ENCODE data around the gene KHDRBS1.

KHDRBS1 gene, protein sequence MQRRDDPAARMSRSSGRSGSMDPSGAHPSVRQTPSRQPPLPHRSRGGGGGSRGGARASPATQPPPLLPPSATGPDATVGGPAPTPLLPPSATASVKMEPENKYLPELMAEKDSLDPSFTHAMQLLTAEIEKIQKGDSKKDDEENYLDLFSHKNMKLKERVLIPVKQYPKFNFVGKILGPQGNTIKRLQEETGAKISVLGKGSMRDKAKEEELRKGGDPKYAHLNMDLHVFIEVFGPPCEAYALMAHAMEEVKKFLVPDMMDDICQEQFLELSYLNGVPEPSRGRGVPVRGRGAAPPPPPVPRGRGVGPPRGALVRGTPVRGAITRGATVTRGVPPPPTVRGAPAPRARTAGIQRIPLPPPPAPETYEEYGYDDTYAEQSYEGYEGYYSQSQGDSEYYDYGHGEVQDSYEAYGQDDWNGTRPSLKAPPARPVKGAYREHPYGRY

GRCh38 chr1:32013386-32014198 is at the start of gene KHDRBS1:
Gene KHDRBS1, plus strand, starts transcription at chr1:32013868. Its CDS starts 128 bp downstream, at chr1:32013996.
- Histone ChIP-seq H3K27me3 (replicated peaks; ENCODE audit: insufficient read depth, low read length) (no peaks in the 10 kb centered on the region), H3K36me3 (replicated peaks; ENCODE audit: insufficient read depth, low read length) (no peaks in the 10 kb centered on the region; the same call in 1 of the 2 replicates), H3F3A (ENCODE audit: insufficient read depth, low read length) (peaks cover 16% of the 10 kb centered on the region), H3K4me1 (ENCODE audit: low read length) (peaks cover 20% of the 10 kb centered on the region), H2AFZ (ENCODE audit: low read length) (peak within 1 kb of the TSS; percentile 81), H3K79me2 (ENCODE audit: low read length) (peaks cover 49% of the 10 kb centered on the region), H3K4me2 (ENCODE audit: low read depth, low read length) (peak within 1 kb of the TSS; percentile 88), H3K9me2 (replicated peaks; ENCODE audit: insufficient read depth, low read length) (no peaks in the 10 kb centered on the region), H3K4me3 (ENCODE audit: low read length) (peak within 1 kb of the TSS; percentile 95), H3K27ac (ENCODE audit: low read length) (peak within 1 kb of the TSS; percentile 91), H3K9ac (ENCODE audit: low read length) (peak within 1 kb of the TSS; percentile 94), H3K9me3 (replicated peaks; ENCODE audit: insufficient read depth, low read length) (no peaks in the 10 kb centered on the region), H4K20me1 (ENCODE audit: insufficient read depth, low read length) (peaks cover 16% of the 10 kb centered on the region)
- peak; percentile 99 for DNase-seq
- TF ChIP-seq EZH2phosphoT487 (IDR thresholded peaks at IDR 0.05; ENCODE audit: low read length), result no peak
- TF ChIP-seq, protein P1, sequence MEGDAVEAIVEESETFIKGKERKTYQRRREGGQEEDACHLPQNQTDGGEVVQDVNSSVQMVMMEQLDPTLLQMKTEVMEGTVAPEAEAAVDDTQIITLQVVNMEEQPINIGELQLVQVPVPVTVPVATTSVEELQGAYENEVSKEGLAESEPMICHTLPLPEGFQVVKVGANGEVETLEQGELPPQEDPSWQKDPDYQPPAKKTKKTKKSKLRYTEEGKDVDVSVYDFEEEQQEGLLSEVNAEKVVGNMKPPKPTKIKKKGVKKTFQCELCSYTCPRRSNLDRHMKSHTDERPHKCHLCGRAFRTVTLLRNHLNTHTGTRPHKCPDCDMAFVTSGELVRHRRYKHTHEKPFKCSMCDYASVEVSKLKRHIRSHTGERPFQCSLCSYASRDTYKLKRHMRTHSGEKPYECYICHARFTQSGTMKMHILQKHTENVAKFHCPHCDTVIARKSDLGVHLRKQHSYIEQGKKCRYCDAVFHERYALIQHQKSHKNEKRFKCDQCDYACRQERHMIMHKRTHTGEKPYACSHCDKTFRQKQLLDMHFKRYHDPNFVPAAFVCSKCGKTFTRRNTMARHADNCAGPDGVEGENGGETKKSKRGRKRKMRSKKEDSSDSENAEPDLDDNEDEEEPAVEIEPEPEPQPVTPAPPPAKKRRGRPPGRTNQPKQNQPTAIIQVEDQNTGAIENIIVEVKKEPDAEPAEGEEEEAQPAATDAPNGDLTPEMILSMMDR (IDR thresholded peaks at IDR 0.05; ENCODE audit: low read length), result no peak
- TF ChIP-seq EZH2 (optimal IDR thresholded peaks at IDR 0.05; ENCODE audit: low read depth, low read length), result no peak

GRCh38 chr1:31970873-31971272 is 42.8 kb upstream of the KHDRBS1 start:
- TF ChIP-seq, protein P1 (IDR thresholded peaks at IDR 0.05; ENCODE audit: low read length), result no peak
- no peak for TF ChIP-seq EZH2 (optimal IDR thresholded peaks at IDR 0.05; ENCODE audit: low read depth, low read length)
- TF ChIP-seq EZH2phosphoT487 (IDR thresholded peaks at IDR 0.05; ENCODE audit: low read length), result no peak
- H3F3A ChIP-seq (ENCODE audit: insufficient read depth, low read length), result no peaks in the 10 kb centered on the region
- no peaks in the 10 kb centered on the region for H4K20me1 ChIP-seq (ENCODE audit: insufficient read depth, low read length)
- H3K36me3 ChIP-seq (replicated peaks; ENCODE audit: insufficient read depth, low read length), result no peaks in the 10 kb centered on the region
- no peaks in the 10 kb centered on the region for H3K79me2 ChIP-seq (ENCODE audit: low read length)
- no peak overlapping the region for H3K4me2 ChIP-seq (ENCODE audit: low read depth, low read length)
- H3K9me3 ChIP-seq (replicated peaks; ENCODE audit: insufficient read depth, low read length), result no peaks in the 10 kb centered on the region
- no peak for DNase-seq
- H3K27me3 ChIP-seq (replicated peaks; ENCODE audit: insufficient read depth, low read length), result no peaks in the 10 kb centered on the region
- no peaks in the 10 kb centered on the region for H3K9me2 ChIP-seq (replicated peaks; ENCODE audit: insufficient read depth, low read length)
- no peak overlapping the region for H3K9ac ChIP-seq (ENCODE audit: low read length)
- no peaks in the 10 kb centered on the region for H3K4me1 ChIP-seq (ENCODE audit: low read length)
- H2AFZ ChIP-seq (ENCODE audit: low read length), result no peak overlapping the region
- no peak overlapping the region for H3K27ac ChIP-seq (ENCODE audit: low read length)
- no peak overlapping the region for H3K4me3 ChIP-seq (ENCODE audit: low read length)

GRCh38 chr1:31976401-31976800 is 37.3 kb upstream of the KHDRBS1 start:
- Histone ChIP-seq H3K9ac (ENCODE audit: low read length) (no peak overlapping the region), H3F3A (ENCODE audit: insufficient read depth, low read length) (peaks cover 9% of the 10 kb centered on the region), H3K4me1 (ENCODE audit: low read length) (peaks cover 17% of the 10 kb centered on the region), H3K9me3 (replicated peaks; ENCODE audit: insufficient read depth, low read length) (no peaks in the 10 kb centered on the region), H2AFZ (ENCODE audit: low read length) (no peak overlapping the region), H3K36me3 (replicated peaks; ENCODE audit: insufficient read depth, low read length) (no peaks in the 10 kb centered on the region), H3K79me2 (ENCODE audit: low read length) (no peaks in the 10 kb centered on the region), H3K27me3 (replicated peaks; ENCODE audit: insufficient read depth, low read length) (no peaks in the 10 kb centered on the region), H3K27ac (ENCODE audit: low read length) (no peak overlapping the region), H4K20me1 (ENCODE audit: insufficient read depth, low read length) (no peaks in the 10 kb centered on the region), H3K9me2 (replicated peaks; ENCODE audit: insufficient read depth, low read length) (no peaks in the 10 kb centered on the region), H3K4me3 (ENCODE audit: low read length) (no peak overlapping the region), H3K4me2 (ENCODE audit: low read depth, low read length) (no peak overlapping the region)
- TF ChIP-seq EZH2phosphoT487 (IDR thresholded peaks at IDR 0.05; ENCODE audit: low read length) (no peak), EZH2 (optimal IDR thresholded peaks at IDR 0.05; ENCODE audit: low read depth, low read length) (no peak)
- TF ChIP-seq, protein P1 (IDR thresholded peaks at IDR 0.05; ENCODE audit: low read length), result no peak
- DNase-seq, result no peak

Data from MM.1S (cell line).